ENCODE measurements around the gene DNAJC16.

Gene DNAJC16

GRCh38 chr1:15568387-15569073 is 41.9 kb downstream of the DNAJC16 start:
- no peak for TF ChIP-seq PPARA (CRISPR knock-in tag; IDR thresholded peaks at IDR 0.05; ENCODE audit: borderline replicate concordance)
- TF ChIP-seq PATZ1 (CRISPR knock-in tag; IDR thresholded peaks at IDR 0.05; ENCODE audit: borderline replicate concordance) = no peak
- TF ChIP-seq ZNF565 (CRISPR knock-in tag; conservative IDR thresholded peaks at IDR 0.05; ENCODE audit: low read depth) = no peak
- no peak for TF ChIP-seq ZNF70 (CRISPR knock-in tag; IDR thresholded peaks at IDR 0.05)
- TF ChIP-seq OSR1 (CRISPR knock-in tag; IDR thresholded peaks at IDR 0.05) = no peak
- no peak for TF ChIP-seq RARB (CRISPR knock-in tag; IDR thresholded peaks at IDR 0.05)
- TF ChIP-seq ESRRG (CRISPR knock-in tag; IDR thresholded peaks at IDR 0.05) = no peak
- no peak for TF ChIP-seq SNAI2 (CRISPR knock-in tag; IDR thresholded peaks at IDR 0.05)
- no peak for TF ChIP-seq POU6F1 (CRISPR knock-in tag; IDR thresholded peaks at IDR 0.05; ENCODE audit: borderline replicate concordance, low read depth)
- no peak for TF ChIP-seq ZFP3 (CRISPR knock-in tag; IDR thresholded peaks at IDR 0.05)
- no peak for TF ChIP-seq GLIS3 (CRISPR knock-in tag; IDR thresholded peaks at IDR 0.05)
- TF ChIP-seq CSDC2 (CRISPR knock-in tag; IDR thresholded peaks at IDR 0.05) = no peak
- no peak for TF ChIP-seq TCF4 (CRISPR knock-in tag; IDR thresholded peaks at IDR 0.05; ENCODE audit: borderline replicate concordance)
- no peak for TF ChIP-seq ZNF8 (CRISPR knock-in tag; IDR thresholded peaks at IDR 0.05)
- TF ChIP-seq, protein P1, sequence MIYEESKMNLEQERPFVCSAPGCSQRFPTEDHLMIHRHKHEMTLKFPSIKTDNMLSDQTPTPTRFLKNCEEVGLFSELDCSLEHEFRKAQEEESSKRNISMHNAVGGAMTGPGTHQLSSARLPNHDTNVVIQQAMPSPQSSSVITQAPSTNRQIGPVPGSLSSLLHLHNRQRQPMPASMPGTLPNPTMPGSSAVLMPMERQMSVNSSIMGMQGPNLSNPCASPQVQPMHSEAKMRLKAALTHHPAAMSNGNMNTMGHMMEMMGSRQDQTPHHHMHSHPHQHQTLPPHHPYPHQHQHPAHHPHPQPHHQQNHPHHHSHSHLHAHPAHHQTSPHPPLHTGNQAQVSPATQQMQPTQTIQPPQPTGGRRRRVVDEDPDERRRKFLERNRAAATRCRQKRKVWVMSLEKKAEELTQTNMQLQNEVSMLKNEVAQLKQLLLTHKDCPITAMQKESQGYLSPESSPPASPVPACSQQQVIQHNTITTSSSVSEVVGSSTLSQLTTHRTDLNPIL (CRISPR knock-in tag; IDR thresholded peaks at IDR 0.05; ENCODE audit: low read depth) = no peak
- no peak for TF ChIP-seq ARNTL (CRISPR knock-in tag; IDR thresholded peaks at IDR 0.05; ENCODE audit: borderline replicate concordance, low read depth)
- TF ChIP-seq ZFP30 (CRISPR knock-in tag; IDR thresholded peaks at IDR 0.05) = no peak
- no peak for TF ChIP-seq ZC3H10 (CRISPR knock-in tag; IDR thresholded peaks at IDR 0.05)
- TF ChIP-seq ISL1 (CRISPR knock-in tag; IDR thresholded peaks at IDR 0.05) = no peak
- no peak for ATAC-seq

GRCh38 chr1:15570861-15571260 is 44.2 kb downstream of the DNAJC16 start:
- ATAC-seq = no peak
- TF ChIP-seq BACH2 (CRISPR knock-in tag; IDR thresholded peaks at IDR 0.05; ENCODE audit: borderline replicate concordance) = no peak
- TF ChIP-seq SNAI2 (CRISPR knock-in tag; IDR thresholded peaks at IDR 0.05) = no peak
- TF ChIP-seq TOX (CRISPR knock-in tag; IDR thresholded peaks at IDR 0.05; ENCODE audit: borderline replicate concordance) = no peak
- no peak for TF ChIP-seq CSRNP3 (CRISPR knock-in tag; IDR thresholded peaks at IDR 0.05)
- TF ChIP-seq RARB (CRISPR knock-in tag; IDR thresholded peaks at IDR 0.05) = no peak
- no peak for TF ChIP-seq ZFP30 (CRISPR knock-in tag; IDR thresholded peaks at IDR 0.05)
- no peak for TF ChIP-seq ZNF8 (CRISPR knock-in tag; IDR thresholded peaks at IDR 0.05)
- TF ChIP-seq GLIS3 (CRISPR knock-in tag; IDR thresholded peaks at IDR 0.05) = no peak
- no peak for TF ChIP-seq ZNF565 (CRISPR knock-in tag; conservative IDR thresholded peaks at IDR 0.05; ENCODE audit: low read depth)
- no peak for TF ChIP-seq OSR1 (CRISPR knock-in tag; IDR thresholded peaks at IDR 0.05)
- TF ChIP-seq, protein P1 (CRISPR knock-in tag; IDR thresholded peaks at IDR 0.05; ENCODE audit: low read depth) = no peak
- TF ChIP-seq ZNF70 (CRISPR knock-in tag; IDR thresholded peaks at IDR 0.05) = no peak
- TF ChIP-seq, protein P2, sequence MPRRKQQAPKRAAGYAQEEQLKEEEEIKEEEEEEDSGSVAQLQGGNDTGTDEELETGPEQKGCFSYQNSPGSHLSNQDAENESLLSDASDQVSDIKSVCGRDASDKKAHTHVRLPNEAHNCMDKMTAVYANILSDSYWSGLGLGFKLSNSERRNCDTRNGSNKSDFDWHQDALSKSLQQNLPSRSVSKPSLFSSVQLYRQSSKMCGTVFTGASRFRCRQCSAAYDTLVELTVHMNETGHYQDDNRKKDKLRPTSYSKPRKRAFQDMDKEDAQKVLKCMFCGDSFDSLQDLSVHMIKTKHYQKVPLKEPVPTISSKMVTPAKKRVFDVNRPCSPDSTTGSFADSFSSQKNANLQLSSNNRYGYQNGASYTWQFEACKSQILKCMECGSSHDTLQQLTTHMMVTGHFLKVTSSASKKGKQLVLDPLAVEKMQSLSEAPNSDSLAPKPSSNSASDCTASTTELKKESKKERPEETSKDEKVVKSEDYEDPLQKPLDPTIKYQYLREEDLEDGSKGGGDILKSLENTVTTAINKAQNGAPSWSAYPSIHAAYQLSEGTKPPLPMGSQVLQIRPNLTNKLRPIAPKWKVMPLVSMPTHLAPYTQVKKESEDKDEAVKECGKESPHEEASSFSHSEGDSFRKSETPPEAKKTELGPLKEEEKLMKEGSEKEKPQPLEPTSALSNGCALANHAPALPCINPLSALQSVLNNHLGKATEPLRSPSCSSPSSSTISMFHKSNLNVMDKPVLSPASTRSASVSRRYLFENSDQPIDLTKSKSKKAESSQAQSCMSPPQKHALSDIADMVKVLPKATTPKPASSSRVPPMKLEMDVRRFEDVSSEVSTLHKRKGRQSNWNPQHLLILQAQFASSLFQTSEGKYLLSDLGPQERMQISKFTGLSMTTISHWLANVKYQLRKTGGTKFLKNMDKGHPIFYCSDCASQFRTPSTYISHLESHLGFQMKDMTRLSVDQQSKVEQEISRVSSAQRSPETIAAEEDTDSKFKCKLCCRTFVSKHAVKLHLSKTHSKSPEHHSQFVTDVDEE (CRISPR knock-in tag; IDR thresholded peaks at IDR 0.05) = no peak

All from SK-N-SH treated with all-trans-retinoic acid at 6 μM for 48 hours (cell line).